Activated CD4-positive, CD25-positive, alpha-beta regulatory T cell (primary cell): ENCODE data around the gene MIPOL1.
"Not testable (repeated sequence)": the region's sequence is repeated elsewhere in the genome, so short reads cannot be mapped to it uniquely, and the experiment has no call there.

Experiments
- DNase-seq, 4 experiments: peaks; one replicate each; lab custom pipeline; 2025; lab: John Stamatoyannopoulos, UW

MIPOL1 gene

DNA sequence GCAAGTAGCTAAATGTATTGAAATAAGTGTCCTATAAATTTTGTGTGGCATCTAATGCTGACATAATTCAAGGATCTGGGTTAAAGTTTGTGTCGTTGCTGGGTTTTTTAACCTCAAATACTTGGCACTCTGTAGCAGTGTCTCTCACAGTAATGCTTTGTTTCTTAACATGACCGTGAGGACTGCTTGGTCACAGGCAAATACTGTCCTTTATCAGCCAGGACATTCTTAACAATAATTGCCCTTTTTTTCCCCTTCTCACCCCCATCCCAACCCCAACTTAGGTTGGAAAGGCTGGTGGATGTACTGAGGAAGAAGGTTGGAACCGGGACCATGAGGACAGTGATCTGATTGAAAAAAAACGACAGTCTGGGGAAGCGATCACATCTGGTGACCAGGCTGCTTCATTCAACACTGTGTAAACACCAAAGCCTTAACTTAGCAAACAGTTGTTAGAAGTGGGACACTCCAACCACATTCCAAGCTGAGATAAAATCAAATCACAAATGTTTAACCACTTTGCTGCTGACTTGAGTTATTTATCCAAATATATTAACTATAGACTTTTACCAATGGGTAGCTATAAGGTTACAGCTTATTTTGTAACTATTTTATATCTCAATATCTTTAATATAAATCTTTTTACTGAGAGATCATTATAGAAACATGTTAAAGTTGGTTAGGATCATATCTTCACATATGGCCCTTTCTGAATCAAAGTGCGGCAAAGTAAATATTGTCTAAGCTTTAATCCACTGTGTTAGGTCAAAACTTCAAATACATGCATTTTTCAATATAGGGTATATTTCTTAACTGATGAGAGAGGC, 349.1 kb downstream of the MIPOL1 start:
- DNase-seq: no peak

GRCh38 chr14:37550511-37550910, 352.8 kb downstream of the MIPOL1 start:
- no peak for DNase-seq

DNA sequence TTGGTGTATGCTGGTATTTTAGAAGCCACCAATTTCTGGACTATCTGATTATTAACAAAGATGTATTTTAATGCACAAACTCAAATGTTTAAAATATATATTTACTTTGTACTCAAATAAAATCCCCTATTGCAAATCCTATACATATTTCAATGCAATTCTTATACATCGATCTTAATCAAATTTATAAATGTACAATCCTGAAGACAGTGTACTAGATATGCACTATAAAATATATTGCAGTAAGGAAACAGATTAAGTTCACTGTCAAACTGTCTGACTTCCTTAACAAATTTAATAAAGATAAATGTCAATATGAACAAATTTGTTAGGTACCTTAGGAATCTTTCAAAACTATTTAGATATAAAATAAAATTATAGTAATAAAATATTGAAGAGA, 353.4 kb downstream of the MIPOL1 start:
- DNase-seq: no peak

GRCh38 chr14:37553935-37554550, 356.3 kb downstream of the MIPOL1 start:
- no peak for DNase-seq

GRCh38 chr14:37555596-37555995, 357.9 kb downstream of the MIPOL1 start:
- not testable (repeated sequence) for DNase-seq

DNA sequence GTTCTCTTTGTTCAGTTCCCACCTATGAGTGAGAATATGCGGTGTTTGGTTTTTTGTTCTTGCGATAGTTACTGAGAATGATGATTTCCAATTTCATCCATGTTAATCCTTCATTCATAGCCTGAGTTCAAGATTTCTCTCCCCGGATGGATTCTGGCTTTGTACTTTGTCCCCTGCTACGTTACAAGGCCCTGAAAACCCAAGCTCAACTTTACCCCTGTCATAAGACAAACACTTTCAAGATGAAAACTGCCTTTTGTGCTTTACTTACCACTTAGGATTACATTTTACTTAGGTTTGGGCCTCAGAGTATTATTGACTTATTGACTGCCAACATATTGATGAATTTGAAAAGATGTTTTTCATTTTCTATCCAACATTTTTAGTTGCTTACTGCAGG, 361.0 kb downstream of the MIPOL1 start:
- DNase-seq: no peak

GRCh38 chr14:37559386-37559785, 361.6 kb downstream of the MIPOL1 start:
- DNase-seq: no peak

DNA sequence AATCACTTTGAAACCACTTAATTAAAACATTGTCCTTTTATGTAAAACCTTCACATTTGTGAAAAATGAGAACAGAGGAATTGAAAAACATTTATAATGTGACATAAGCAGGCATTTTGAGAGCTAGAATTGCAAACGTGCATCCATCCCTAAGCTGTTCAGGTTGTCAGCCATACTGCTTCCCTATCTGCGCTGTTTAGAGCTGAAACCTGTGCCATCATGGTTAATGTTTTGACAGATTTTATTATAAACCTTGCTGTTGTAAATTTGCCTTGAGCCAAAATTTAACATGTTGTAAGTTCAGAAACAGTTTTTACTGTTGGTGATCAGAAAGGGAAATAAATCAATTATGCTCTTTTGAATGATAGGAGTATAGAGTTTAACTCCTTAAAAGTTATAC, 365.5 kb downstream of the MIPOL1 start:
- DNase-seq: no peak

DNA sequence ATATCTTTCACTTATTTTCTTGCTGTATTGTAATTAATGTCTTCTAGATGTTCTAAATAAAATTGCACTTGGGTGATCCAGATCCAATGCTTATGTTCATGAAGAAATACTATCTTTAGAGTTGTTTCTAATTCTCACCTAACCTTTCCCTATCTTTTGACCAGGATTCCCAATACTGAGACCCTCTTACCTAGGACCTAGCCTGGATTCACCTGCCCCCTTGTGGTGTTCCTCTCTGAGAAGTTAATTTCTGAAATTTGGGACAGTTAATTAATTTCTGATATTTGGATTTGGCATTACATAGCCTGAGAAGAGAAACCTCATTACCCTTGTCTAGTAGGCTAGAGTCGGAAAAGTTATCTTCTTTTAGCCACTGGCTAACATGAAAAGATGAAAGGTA, 367.8 kb downstream of the MIPOL1 start:
- no peak for DNase-seq

DNA sequence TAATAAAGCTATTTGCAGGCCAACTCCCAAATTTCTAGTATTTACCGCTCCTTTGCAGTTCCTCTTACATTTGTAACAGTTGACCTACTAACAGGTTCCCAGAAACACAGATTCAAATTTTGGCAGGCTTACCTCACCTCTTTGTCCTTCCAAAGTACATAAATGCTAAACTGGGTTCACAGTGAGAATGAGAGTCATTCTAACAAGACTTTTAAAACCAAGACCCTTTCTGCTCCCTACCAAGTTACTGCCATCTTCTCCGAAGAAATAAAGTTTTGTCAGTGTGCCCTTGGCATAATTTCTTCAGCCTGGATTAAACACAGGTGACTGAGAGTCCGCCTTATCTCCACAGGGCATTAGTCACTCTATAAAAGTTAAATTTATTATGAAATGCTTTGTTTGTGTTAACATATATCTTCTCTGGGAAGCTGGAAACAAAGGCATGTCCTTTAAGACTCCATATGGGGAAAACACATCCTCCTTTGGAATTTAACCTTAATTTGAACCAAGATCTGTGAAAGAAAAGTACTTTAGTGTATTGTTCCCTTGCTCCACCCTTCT, 369.2 kb downstream of the MIPOL1 start:
- DNase-seq: no peak

DNA sequence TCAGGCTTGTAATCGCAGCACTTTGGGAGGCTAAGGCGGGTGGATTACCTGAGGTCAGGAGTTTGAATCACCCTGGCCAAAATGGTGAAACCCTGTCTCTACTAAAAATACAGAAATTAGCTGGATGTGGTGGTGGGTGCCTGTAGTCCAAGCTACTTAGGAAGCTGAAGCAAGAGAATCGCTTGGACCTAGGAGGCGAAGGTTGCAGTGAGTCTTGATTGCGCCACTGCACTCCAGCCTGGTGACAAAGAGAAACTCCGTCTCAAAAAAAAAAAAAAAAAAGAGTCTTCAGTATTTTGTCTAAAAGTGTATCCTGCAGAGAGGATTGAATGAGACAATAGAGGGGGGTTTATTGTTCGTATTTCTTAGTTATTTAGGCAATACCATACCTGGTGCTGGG, 372.0 kb downstream of the MIPOL1 start:
- DNase-seq: no peak

GRCh38 chr14:37571391-37571790, 373.7 kb downstream of the MIPOL1 start:
- DNase-seq: no peak

GRCh38 chr14:37573356-37573755, 375.6 kb downstream of the MIPOL1 start:
- no peak for DNase-seq

- DNase-seq: no peak
Measured at GRCh38 chr14:37579274-37579673, 381.5 kb downstream of the MIPOL1 start.

GRCh38 chr14:37580146-37580545, 382.4 kb downstream of the MIPOL1 start:
- DNase-seq: no peak

DNA sequence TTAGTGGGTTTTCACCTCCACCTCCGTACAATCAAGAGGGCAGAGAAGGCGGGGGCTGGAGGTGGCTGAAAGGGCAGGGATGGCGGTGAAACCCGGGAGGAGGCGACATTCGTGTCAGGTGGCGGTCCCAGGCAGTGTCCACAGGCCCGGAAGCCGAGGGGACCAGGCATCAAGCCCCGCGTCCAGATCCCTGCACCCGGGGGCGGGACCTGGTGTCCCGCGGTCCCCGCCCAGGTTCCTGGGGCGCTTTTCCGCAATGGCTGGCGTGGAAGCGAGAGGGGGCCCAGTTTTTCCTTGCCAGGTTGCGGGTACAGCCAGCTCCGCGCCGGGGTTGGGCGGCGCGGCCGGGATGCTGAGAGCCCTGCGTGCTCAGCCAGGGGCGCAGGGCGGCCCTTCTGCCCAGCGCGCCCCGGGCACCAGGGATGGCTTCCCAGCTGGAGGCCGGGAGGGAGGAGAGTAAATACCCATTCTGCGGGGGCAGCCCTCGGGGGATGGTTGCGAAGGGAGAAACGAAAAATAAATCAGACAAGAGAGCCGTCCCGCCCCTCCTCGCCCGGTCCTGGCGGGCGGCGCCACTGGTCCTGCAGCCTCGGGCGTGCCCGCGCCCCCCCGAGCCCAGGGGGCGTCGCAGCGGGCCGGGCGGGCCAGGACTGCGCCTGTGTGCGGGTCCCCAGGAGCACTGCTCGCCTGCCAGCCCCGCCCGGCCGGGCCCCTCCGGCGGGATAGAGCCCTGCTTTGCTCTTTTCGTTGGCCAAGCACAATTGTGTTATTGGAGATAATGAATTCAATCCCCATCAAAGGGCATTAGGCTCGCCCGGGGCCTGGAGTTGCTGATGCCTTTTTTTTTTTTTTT, 385.8 kb downstream of the MIPOL1 start:
- no peak for DNase-seq

DNA sequence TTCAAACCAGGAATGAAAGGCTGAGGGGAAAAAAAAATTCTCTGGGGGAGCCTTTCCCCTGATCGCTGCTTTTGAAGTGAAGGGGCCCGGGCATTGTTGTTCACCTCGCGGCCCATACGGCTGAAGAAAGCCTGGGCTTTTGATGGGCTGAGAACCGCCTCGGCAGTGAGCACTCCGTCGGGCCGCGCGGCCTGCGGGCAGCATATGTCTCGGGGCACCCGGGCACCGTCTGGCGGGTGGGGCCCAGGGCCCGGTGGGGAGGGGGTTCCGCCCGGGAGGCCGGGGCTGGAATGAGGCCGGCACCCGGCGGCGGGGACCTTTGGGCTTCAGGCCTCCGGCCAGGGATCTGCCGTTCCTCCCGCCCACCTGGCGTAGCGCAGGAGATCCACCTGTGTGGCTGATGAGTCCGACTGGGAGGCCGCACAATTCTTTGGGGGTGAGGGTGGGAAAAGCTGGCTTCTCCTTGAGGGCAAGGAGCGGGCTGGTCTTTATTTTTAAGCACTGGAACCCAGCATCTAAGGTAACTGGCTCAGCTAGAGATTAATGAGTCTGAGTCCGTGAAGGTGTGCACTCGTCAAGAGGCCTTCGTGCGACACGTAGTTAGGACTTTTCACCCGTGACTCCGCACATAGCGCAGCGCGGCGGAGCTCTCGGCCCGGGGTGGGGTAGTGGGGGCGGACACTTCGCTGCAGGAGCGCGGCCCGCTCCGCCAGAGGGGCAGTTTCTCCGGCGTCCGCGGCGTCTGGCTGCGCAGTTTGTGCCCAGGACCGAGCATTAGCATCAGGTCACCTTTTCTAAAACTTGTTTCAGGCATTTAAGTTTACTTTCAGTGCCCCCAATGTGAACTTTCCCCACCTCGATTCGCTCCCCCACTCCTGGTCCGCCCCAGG, 386.7 kb downstream of the MIPOL1 start:
- DNase-seq: no peak

DNA sequence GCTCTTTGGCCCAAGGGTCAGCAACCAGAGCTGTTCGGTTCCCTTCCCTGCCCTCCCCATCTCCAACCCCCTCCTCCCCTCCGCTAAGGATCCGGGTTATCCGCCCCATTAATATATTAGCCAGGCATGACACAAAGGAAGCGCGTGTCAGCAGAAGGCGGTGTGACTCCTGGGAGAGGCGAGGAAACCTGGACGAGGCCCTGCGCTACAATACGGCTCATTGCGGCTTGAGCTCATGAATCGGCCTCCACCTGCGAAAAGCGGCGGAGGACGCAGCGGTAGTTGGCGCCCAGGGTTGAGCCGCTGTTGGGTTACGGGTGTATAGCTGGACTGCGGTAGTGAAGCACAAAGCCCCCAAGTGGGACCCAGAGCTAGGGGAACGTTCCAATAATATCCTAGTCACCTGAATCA, 387.4 kb downstream of the MIPOL1 start:
- DNase-seq: no peak

DNA sequence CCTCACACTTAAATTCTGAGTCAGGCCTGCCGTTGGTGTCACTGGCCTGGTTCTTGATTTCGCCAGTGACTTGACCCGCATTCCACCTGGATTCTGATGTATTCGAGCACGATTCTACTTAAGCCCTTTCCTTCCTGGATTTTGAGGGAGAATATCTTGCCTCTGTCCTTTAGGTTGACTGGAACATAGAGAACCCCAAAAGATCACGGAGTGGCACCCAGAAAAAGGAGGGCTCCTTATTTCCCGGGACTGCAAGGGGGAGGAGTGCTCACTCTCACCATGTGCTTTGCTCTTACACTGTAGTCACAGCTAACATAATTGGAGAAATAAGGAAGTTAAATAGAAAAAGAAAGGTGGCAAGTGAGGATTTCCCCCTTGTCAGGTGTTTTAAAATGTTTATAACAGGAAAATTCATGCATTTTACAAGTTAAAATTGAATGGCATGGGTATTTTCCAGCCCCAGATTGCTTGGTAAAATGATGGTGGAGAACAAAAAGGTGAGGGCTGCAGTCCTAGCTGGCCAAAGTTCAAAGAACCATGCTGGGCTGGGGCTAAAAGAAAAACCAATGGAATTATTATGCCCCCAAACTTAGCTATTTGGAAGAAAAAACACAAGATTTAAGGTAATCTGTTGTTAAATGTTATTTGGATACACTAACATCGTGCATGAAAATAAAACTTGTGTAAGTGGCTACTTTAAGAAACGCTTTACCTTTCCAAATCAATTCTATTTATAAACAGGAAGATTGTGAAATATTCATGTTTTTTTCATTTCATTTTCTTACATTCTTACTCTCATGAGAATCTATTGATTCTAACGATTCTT, 388.4 kb downstream of the MIPOL1 start:
- DNase-seq: no peak

- no peak for DNase-seq
Measured at GRCh38 chr14:37586797-37587130, 389.0 kb downstream of the MIPOL1 start.
